Epidermal melanocyte (primary cell): ENCODE results near the gene ATP9A.
"Not testable (repeated sequence)": the region's sequence is repeated elsewhere in the genome, so short reads cannot be mapped to it uniquely, and the experiment has no call there.

Experiments
- DNase-seq: peaks from one replicate; pipeline ENCODE4 v3.0.0; 2011; ENCODE audit warnings: low spot score; ENCODE audit not compliant: insufficient read length

The ATP9A gene

DNA sequence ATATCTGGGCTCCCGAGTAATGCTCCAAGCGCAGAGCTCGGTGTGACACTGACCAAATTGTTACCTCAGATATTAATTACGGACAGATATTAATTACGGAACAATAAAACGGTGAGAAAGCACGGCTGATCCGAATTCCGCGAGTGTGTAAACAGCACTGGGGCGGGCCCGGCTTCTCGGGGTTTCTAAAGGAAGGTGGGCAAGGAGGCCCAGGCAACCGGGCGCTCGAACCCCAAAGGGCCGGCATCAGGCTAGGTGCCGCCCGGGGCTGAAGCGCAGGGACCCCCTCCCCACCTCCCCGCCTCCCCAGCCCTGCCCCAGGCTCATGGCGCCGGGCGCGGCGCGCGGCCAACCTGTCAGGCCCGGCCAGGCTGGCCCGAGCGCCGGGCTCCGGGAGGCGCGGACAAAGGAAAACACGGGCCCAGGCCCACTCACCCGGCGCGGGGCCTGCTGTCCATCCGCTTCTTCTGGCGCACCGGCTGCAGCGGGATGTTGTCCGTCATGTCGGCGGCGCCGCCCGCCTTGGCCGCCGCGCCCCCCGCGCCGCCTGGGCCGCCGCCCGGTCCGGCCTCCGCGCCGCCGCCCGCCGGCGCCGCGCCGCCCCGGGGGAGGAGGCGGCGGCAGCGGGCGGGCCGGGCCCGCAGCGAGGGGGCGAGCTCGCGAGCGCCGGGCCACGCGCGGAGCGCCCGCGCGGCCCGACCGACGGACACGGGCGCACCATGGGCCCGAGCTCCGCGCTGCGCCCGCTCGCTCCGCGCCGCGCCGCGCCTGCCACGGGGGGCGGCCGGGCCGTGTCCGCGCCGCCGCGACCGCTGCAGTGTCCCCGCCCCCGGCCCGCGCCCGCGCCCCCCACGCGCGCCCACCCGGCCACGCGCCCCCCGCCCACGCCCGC is at the start of gene ATP9A:
Gene ATP9A (minus strand): TSS at position 524 of the 892 bp plus-strand sequence. CDS start 21 bp downstream, at position 503.
- peak; percentile 40 for DNase-seq

GRCh38 chr20:51816856-51817255 is 48.7 kb upstream of the ATP9A start:
- DNase-seq: not testable (repeated sequence)

DNA sequence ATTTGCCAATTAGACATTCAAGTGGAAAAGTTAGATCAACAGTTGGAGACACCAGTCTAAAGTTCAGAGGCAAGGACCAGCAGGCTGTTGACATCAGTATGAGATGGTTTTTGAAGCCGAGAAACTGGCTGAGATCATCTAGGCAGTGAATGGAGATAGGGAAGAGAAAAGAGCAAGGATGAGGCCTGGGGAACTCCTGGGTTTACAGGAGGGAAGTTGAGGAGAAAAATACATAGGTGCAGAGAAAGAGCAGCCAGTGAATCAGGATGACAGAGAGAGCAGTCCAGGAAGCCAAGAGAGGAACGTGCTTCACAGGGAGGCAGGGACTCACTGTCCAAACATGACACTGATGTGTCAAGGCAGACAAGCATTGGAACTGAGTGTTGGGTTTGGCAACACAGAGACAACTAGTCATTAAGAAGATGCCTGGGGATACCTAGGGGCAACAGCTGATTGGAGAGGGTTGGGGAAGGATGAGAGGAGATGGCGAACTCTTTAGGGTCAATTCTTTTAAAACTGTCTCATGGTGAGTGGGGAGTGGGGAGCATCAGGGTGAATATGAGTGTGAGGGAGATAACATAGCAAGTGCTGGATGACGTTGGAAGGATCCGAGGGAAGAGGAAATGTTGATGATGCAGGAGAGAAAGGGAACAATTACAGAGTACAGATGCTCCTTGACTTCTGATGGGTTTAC is 47.3 kb upstream of the ATP9A start:
- DNase-seq: no peak

DNA sequence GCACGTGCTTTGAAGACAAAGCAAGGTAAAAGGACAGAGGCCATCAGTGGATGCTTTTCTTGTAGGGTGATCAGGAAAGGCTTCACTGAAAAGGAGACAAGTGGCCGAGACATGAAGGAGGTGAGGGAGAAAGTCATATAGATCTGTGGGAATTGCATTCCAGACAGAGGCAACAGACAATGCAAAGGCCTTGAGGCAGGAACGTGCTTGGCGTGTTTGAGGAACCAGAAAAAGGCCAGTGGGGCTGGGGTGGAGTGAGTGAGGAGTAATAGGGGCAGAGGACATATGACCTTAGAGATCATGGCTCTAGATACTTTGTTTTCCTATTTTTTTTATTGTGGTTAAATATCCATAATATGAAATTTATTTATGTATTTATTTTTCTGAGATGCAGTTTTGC is 44.7 kb upstream of the ATP9A start:
- no peak for DNase-seq

- no peak for DNase-seq
These were observed 43.4 kb upstream of the ATP9A start for GRCh38 chr20:51811514-51812128.

GRCh38 chr20:51811042-51811355 is 42.8 kb upstream of the ATP9A start:
- DNase-seq: no peak

GRCh38 chr20:51810155-51811041 is 42.2 kb upstream of the ATP9A start:
- no peak for DNase-seq

DNA sequence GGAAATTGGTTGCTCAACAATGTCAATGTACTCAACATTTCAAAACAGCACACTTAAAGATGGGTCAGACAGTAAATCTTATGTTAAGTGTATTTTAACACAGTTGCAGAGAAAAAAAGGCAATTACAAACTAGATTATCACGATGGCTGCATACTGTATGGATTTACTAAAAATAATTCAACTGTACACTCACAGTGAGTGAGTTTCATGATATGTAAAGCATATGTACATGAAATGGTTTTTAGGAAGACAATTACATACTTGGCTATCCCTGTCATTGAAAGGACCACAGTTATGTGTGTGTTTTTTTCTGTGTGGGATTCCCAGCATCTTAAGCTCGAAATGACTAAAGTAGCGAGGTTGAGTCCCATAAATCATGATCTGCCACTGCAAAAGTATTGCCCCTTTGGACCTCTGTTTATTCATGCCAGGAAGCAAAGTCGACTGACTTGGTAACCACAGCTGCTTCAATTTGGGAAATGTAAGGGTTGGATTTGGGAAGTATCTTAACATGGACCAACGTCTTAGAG is 39.6 kb upstream of the ATP9A start:
- DNase-seq: no peak

- no peak for DNase-seq
These were observed 36.6 kb upstream of the ATP9A start for GRCh38 chr20:51804754-51805153.

DNA sequence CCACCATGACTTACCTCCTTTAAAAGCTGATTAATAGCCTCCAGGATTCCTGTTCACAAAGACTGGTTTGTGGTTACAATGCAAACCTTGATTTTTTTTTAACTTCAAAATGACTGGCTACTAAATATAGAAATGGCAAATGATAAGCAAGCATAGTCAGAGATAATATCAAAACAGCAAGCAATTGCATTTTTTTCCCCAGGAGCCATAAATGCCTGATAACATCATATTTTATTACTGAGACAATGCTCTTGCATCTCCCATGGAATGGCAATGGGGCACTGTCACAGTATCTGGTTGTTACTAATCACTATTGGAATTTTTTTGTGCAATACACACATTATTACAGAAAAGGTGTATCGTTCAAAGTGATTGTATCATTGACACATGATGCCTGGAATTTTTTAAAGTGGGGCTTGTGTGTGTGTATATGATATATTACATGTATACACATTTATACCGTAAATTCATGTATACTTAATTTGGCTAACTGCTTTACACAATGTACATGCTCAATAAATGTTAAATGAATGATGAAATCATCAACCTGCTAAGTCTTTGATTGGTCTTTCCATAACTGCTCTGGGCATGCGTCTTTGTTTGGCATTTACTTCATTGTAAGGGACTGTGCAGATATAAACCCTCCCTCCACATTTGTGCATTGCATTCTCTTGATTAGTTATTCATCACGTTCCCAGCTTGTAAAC is 35.1 kb upstream of the ATP9A start:
- DNase-seq: no peak

GRCh38 chr20:51802170-51802751 is 34.1 kb upstream of the ATP9A start, which contains the start of gene SALL4:
Gene SALL4, minus strand, starts transcription at chr20:51802521. Its CDS starts 113 bp downstream, at chr20:51802408.
- peak; percentile 68 for DNase-seq

GRCh38 chr20:51801823-51802123 is 33.6 kb upstream of the ATP9A start:
- DNase-seq: no peak

DNA sequence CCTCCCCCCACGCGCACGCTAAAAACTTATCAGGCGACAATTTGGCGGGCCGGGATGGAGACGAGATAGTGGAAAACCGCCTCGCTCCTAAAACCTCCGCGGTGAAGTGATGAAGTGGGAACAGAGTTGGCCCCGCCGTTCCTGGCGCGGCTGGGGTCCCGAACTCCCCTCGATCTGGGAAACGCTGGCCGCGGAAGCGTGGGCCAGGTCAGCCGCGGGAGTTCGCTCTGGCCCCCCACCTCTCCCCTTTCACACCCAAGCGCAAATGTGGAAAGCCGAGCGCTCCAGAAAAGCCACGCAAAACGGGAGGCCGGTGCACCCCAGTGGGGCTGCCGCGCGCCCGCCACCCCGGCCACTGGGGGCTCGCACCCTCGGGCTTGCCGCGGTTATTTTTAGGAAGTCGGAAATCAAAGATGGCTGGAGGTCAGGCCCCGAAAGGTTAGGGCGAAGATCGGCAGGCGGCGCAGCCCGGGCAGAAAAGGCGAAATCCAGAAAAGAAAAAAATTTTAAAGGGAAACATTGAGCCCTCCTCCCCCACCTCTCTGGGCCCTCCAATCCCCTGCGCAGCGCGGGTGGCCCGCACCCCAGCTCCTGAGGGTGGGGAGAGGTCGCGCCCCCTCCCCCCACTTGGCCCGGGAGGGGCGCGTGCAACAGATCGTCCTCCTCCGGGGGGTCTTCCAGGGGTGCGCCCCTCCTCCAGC is 33.1 kb upstream of the ATP9A start:
- DNase-seq: peak; percentile 54

- no peak for DNase-seq
These were observed 32.6 kb upstream of the ATP9A start for GRCh38 chr20:51800872-51801121.

DNA sequence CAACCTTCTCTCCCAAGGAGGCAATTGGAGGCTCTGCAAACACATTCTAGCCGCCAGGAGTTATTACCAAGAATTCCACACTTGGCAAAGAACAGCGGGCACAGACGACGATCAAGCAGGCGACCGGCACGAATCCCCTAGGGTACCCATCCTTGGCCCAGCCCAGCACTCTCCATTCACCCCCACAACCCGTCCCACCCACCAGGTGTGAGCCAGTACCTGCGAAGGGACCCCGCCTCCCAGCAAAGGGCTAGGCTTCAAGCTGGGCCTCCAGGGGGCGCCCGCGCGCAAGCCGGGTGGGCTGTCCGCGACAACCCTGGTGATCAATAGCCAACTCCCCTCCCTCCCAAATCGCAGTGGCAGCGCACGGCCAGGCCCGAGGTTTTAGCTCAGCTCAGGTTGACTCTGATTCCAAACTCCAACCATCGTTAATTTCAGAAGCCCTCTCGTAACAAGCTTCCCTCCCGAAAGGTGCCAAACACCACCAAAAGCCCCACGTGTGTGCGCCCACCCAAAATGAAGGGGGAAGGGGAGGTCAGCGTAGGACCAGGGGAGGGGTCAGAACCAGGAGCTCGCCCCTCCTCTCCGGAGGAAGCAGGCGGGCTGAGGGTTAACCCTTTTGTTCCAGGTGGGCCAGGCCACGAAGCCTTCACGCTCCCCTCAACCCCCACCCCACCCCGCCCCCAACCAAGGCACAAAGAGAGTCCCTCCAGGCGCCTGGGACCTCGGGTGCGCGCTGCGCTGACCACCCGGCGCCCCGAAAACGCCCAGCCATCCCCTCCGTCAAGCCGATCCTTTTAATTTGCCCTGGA is 32.1 kb upstream of the ATP9A start:
- DNase-seq: peak; percentile 71

DNA sequence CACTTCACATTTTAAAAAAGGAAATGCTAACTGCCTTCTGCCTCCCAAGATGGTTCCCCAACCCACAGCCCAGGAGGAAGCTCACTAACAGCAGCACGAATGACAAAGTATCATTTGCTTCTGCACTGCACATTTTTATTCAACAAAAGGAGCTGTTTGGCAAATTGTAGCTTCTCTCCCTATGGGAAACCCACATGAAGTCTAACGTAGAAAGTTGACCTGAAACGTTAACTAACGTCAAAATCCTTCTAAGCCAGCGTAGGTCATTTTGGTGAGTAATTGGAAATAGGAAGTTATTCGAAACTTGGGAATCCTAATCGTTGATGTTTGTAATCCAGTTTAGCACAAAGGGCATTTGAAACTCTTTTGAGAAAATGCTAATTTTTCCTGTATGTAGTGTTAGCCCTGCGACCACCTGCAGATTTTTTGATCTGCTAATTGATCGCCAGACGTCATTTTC is 31.2 kb upstream of the ATP9A start:
- no peak for DNase-seq

DNA sequence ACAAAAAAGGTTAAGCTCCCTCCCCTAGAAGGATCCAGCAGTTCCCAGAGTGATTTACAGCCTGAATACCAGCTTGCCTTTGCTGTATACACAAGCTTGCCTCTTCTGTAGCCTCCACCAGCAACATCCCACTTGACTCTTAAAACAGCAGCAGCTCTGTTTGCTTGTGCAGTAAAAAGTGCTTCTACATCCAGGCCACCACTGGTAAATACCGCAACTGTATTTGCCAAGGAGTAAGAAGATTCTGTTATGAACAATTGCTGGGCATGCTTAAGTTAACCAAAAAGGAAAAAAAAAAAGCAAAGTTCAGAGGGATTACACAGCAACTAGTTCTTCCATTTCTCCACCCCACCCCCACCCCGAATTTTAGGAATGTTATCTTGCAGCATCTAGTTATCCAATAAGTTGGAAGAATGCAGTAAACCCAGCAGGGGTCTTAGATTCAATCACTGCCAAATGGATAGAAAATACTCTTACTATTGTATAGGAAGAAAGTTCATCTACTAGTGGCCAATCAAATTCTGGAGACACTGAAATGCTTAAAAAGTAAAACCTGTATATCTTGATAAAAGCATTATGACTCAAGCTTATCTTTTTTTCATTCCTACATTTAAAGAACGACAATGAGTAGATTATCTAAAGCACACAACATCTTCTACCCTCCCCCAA is 29.3 kb upstream of the ATP9A start:
- no peak for DNase-seq

DNA sequence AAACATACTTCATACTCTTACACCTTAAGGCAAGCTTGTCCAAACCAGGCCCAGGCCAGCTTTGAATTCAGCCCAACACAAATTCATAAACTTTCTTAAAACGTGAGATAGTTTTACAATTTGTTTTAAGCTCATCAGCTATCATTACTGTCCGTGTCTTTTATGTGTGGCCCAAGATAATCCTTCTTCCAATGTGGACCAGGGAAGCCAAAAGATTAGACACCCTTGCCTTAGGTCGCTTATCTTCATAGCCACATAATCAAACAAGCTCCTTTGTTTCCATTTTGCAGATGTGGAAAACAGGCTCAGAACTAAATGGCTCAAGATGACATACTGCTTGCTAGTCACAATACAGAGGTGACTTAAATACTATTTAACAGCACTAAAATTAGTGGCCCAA is 28.1 kb upstream of the ATP9A start:
- DNase-seq: no peak
